ENCODE results near the gene EDAR.

- TF ChIP-seq EZH2 (IDR thresholded peaks at IDR 0.05) (no peak), JUND (IDR thresholded peaks at IDR 0.05) (no peak), SRF (IDR thresholded peaks at IDR 0.05; ENCODE audit: low read depth) (no peak), POLR2A (IDR thresholded peaks at IDR 0.05; ENCODE audit: borderline replicate concordance, extremely low read depth, insufficient read depth, insufficient read length) (no peak)
- TF ChIP-seq, protein P1, sequence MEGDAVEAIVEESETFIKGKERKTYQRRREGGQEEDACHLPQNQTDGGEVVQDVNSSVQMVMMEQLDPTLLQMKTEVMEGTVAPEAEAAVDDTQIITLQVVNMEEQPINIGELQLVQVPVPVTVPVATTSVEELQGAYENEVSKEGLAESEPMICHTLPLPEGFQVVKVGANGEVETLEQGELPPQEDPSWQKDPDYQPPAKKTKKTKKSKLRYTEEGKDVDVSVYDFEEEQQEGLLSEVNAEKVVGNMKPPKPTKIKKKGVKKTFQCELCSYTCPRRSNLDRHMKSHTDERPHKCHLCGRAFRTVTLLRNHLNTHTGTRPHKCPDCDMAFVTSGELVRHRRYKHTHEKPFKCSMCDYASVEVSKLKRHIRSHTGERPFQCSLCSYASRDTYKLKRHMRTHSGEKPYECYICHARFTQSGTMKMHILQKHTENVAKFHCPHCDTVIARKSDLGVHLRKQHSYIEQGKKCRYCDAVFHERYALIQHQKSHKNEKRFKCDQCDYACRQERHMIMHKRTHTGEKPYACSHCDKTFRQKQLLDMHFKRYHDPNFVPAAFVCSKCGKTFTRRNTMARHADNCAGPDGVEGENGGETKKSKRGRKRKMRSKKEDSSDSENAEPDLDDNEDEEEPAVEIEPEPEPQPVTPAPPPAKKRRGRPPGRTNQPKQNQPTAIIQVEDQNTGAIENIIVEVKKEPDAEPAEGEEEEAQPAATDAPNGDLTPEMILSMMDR (IDR thresholded peaks at IDR 0.05 in 2 of 3, conservative IDR thresholded peaks at IDR 0.05 in 1 of 3; ENCODE audit: borderline replicate concordance in 1 of 3, insufficient read depth in 1 of 3, low read depth in 2 of 3, low read length in 2 of 3), result no peak
Measured at GRCh38 chr2:108946442-108946841, 42.6 kb downstream of the EDAR start.
